Stimulated activated CD4-positive, alpha-beta T cell treated with anti-CD3 and anti-CD28 coated beads, TNF-alpha, amount 100 ng/mL, for 4 hours (primary cell): ENCODE data around the gene CDX1.

Experiments
- DNase-seq, 3 experiments: peaks; one replicate each; pipeline ENCODE4 v3.0.0-alpha.2; 2020; ENCODE audit warnings: low read depth in 3 of 3

Gene CDX1

GRCh38 chr5:150163035-150163434 is 3.5 kb upstream of the CDX1 start:
- DNase-seq = no peak

GRCh38 chr5:150163547-150164059 is 3.0 kb upstream of the CDX1 start:
- no peak for DNase-seq

GRCh38 chr5:150164211-150164980 is 2.2 kb upstream of the CDX1 start:
- DNase-seq = no peak

GRCh38 chr5:150166037-150166649 is 435 bp upstream of the CDX1 start:
- no peak for DNase-seq

GRCh38 chr5:150167512-150167850 is 903 bp downstream of the CDX1 start:
- DNase-seq = no peak

GRCh38 chr5:150167908-150168307 is 1.3 kb downstream of the CDX1 start:
- DNase-seq = no peak

GRCh38 chr5:150168864-150169263 is 2.3 kb downstream of the CDX1 start:
- DNase-seq = no peak

GRCh38 chr5:150172145-150172544 is 5.6 kb downstream of the CDX1 start:
- DNase-seq = no peak

- no peak for DNase-seq
Observed at GRCh38 chr5:150172556-150172955, 6.0 kb downstream of the CDX1 start.

- no peak for DNase-seq
Observed at GRCh38 chr5:150173161-150173560, 6.6 kb downstream of the CDX1 start.

GRCh38 chr5:150174285-150174684 is 7.7 kb downstream of the CDX1 start:
- no peak for DNase-seq

- DNase-seq = no peak
Observed at GRCh38 chr5:150175076-150175475, 8.5 kb downstream of the CDX1 start.

- no peak for DNase-seq
Observed at GRCh38 chr5:150175536-150175935, 9.0 kb downstream of the CDX1 start.

GRCh38 chr5:150176745-150177477 is 10.3 kb downstream of the CDX1 start:
- no peak for DNase-seq

GRCh38 chr5:150177721-150178120 is 11.1 kb downstream of the CDX1 start:
- no peak for DNase-seq

- no peak for DNase-seq
Observed at GRCh38 chr5:150178262-150178661, 11.7 kb downstream of the CDX1 start.

GRCh38 chr5:150179019-150179620 is 12.5 kb downstream of the CDX1 start:
- no peak for DNase-seq

GRCh38 chr5:150180241-150181026 is 13.9 kb downstream of the CDX1 start:
- no peak for DNase-seq

GRCh38 chr5:150181027-150181426 is 14.4 kb downstream of the CDX1 start:
- DNase-seq = no peak

- no peak for DNase-seq
Observed at GRCh38 chr5:150181766-150182545, 15.4 kb downstream of the CDX1 start.

- no peak for DNase-seq
Observed at GRCh38 chr5:150182774-150183173, 16.2 kb downstream of the CDX1 start.
